Measurements from ENCODE around the gene ANO4. TPM values are rescaled to one million over a fixed set of nuclear protein-coding genes. Genes with fewer than 3 reads are reported as not detected.

Gene ANO4
- total RNA-seq, 1 experiment from 2014 or later, result 5.7 TPM

- H3K27me3 Mint-ChIP-seq (ENCODE audit: low read depth), result no peaks in the 10 kb centered on the region
- Histone ChIP-seq H3T11ph (ENCODE audit: low read length) (no peak overlapping the region), H3K79me1 (ENCODE audit: insufficient read depth, low read depth, low read length, poor library complexity, severe bottlenecking) (no peaks in the 10 kb centered on the region), H3K79me2 (ENCODE audit: insufficient read depth, low read length) (no peaks in the 10 kb centered on the region), H2BK5ac (ENCODE audit: insufficient read length, low read length) (no peak overlapping the region), H2BK12ac (ENCODE audit: insufficient read length, low read depth, low read length) (no peak overlapping the region), H4K8ac (replicated peaks; ENCODE audit: insufficient read length, low read depth, low read length) (no peak overlapping the region), H3K4ac (ENCODE audit: low read depth, low read length) (no peak overlapping the region), H3K14ac (ENCODE audit: insufficient read depth, low read length) (no peak overlapping the region), H3K23ac (ENCODE audit: insufficient read length, low read depth, low read length) (no peak overlapping the region), H3K56ac (ENCODE audit: insufficient read length, low read depth, low read length) (no peak overlapping the region), H3K23me2 (ENCODE audit: insufficient read length, low read depth, low read length, poor library complexity, severe bottlenecking) (no peaks in the 10 kb centered on the region), H2BK20ac (ENCODE audit: low read depth, low read length, poor library complexity, severe bottlenecking) (no peak overlapping the region), H3K4me1 (ENCODE audit: insufficient read depth, low read length) (no peaks in the 10 kb centered on the region), H3K27ac (ENCODE audit: insufficient read length, low read depth, low read length) (no peak overlapping the region), H4K91ac (ENCODE audit: insufficient read length, low read depth, low read length) (no peak overlapping the region), H3K9ac (ENCODE audit: extremely low read depth, insufficient read length, low read length) (no peak overlapping the region), H2BK15ac (ENCODE audit: low read depth, low read length) (no peak overlapping the region), H3K27me3 (ENCODE audit: insufficient read depth, low read length) (no peaks in the 10 kb centered on the region), H4K20me1 (ENCODE audit: control insufficient read depth, insufficient read depth, insufficient read length) (no peaks in the 10 kb centered on the region), H3K4me2 (ENCODE audit: insufficient read depth, insufficient read length, low read length) (no peak overlapping the region), H2BK120ac (ENCODE audit: low read depth, low read length, poor library complexity, severe bottlenecking) (no peak overlapping the region), H4K5ac (ENCODE audit: insufficient read length, low read depth, low read length) (no peak overlapping the region), H3K9me3 (ENCODE audit: control insufficient read depth, low read depth, low read length) (no peaks in the 10 kb centered on the region), H2AFZ (ENCODE audit: low read length) (no peak overlapping the region), H3K18ac (ENCODE audit: insufficient read length, low read depth, low read length) (no peak overlapping the region), H2AK5ac (ENCODE audit: insufficient read length, low read length) (no peak overlapping the region)
- WGBS (ENCODE audit: extremely low coverage, insufficient read length, low lambda C conversion rate), result no CpG with 5 or more reads among the region's 3 CpGs
- H3K36me3 Mint-ChIP-seq (ENCODE audit: insufficient read depth in 1 of 3, low read depth in 3 of 3), result no peaks in the 10 kb centered on the region
- H3K4me3 Mint-ChIP-seq, result no peak overlapping the region
- H3K9me3 Mint-ChIP-seq, result no peaks in the 10 kb centered on the region
- no peak for TF ChIP-seq CTCF (conservative IDR thresholded peaks at IDR 0.05)
- no peaks in the 10 kb centered on the region for H3K4me1 Mint-ChIP-seq
- no peak overlapping the region for H3K27ac Mint-ChIP-seq
- DNase-seq, result no peak
Measured at GRCh38 chr12:100845095-100845494, 50.5 kb downstream of the ANO4 start.
